GM13977 (cell line): ENCODE results near the gene CBFA2T3.

ENCODE experiments used
- DNase-seq: peaks from one replicate; pipeline ENCODE4 v3.0.0; 2012; ENCODE audit warnings: low spot score
- CTCF ChIP-seq: IDR thresholded peaks from 2 replicates; pipeline ENCODE4 v1.5.1; 2012; ENCODE audit warnings: mild to moderate bottlenecking, control low read depth; ENCODE audit not compliant: insufficient read depth; ENCODE audit errors: extremely low read depth, missing control alignments
- in situ Hi-C: fragments of 300-500 bp; cut with MboI; formaldehyde crosslinking; loops from one replicate; pipeline ENCODE4 v1.12.0; 2022; ENCODE audit warnings: low sequenced_read_pairs, low pct_unique_long_range_greater_than_20kb, mixed read lengths, inconsistent platforms; ENCODE audit not compliant: unreplicated experiment

Gene CBFA2T3

GRCh38 chr16:88830783-88831182 lies 146.2 kb downstream of the CBFA2T3 start:
- TF ChIP-seq CTCF: no peak
- in situ Hi-C loops: no loop called here
- DNase-seq: no peak

DNA sequence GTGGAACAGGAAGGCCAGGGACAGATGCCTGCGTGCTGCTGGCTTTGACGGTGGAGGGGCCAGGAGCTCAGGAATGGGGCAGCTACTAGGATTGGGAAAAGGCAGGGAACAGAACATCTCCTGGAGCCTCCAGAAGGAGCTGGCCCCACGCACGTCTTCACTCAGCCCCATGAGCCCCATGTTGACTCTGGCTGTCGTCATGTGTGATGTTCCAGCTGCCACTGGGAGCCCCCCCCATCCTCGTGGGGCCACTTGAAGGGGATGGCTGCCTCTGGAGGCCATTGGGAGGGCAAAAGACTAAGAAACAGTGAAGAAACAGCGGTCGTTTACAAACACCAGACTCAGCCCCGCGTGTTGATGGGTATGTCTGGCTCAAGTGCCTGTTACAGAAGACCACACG lies 146.7 kb downstream of the CBFA2T3 start:
- no peak for TF ChIP-seq CTCF
- in situ Hi-C loops: no loop called here
- no peak for DNase-seq

DNA sequence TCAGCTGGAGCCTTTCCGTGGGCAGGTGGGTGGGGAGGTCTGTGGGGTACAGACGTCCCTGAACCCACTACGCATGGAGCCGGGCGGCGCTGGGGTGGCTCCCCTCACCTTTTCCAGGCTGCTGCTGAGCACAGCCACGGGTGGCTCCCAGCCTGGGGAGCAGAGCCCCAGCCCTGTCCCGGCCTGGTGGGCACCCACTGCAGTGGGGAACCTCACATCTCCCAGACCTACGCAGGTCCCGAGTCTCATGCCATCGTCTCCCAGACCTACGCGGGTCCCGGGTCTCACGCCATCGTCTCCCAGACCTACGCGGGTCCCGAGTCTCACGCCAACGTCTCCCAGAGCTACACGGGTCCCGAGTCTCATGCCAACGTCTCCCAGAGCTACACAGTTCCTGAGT lies 148.3 kb downstream of the CBFA2T3 start:
- no peak for TF ChIP-seq CTCF
- in situ Hi-C loops: no loop called here
- DNase-seq: no peak

DNA sequence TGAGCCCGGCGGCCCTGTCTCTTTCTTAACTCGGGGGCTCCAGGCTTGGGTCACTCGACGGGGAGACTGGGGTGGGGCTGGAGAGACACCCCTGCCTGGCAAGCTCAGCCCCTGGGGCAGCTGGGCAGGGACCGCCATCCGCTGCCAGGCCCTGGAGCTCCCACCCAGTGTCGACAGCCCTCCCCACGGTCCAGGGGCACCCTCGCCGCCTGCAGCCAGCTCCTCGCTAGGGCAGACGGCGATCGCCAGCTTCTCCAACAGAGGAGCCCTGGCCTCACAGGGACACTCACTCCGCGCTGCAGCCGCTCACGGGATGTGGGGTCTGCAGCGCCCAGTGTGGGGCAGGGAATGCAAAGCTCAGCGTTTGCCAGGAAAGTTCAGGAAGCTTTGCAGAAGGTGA lies 149.3 kb downstream of the CBFA2T3 start:
- in situ Hi-C loops: no loop called here
- TF ChIP-seq CTCF: no peak
- no peak for DNase-seq

- in situ Hi-C loops: no loop called here
- no peak for DNase-seq
- no peak for TF ChIP-seq CTCF
Measured at GRCh38 chr16:88826070-88826840, 150.8 kb downstream of the CBFA2T3 start.

DNA sequence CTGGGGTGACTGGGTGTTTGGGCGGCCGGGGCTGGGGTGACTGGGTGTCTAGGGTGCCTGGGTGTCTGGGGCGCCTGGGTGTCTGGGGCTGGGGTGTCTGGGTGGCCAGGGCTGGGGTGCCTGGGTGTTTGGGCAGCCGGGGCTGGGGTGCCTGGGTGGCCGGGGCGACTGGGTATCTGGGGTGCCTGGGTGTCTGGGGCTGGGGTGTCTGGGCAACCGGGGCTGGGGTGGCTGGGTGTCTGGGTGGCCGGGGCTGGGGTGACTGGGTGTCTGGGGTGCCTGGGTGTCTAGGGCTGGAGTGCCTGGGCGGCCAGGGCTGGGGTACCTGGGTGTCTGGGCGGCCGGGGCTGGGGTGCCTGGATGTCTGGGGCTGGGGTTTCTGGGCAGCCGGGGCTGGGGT lies 151.9 kb downstream of the CBFA2T3 start:
- no peak for DNase-seq
- TF ChIP-seq CTCF: no peak
- in situ Hi-C loops: no loop called here
